Head of caudate nucleus (tissue), 42 donors: ENCODE data around the gene MED20.
"Not testable (repeated sequence)": the region's sequence is repeated elsewhere in the genome, so short reads cannot be mapped to it uniquely, and the experiment has no call there.

ENCODE experiments used
- DNase-seq, 42 donors: peaks; one replicate each; pipeline versions ENCODE4 v3.0.0 to v3.0.0-alpha.2; 2020 to 2021; ENCODE audit warnings: mixed read lengths in 7 of 42
- intact Hi-C: fragments of 100-400 bp; cut with DNase I; formaldehyde crosslinking; loops from one replicate; pipeline ENCODE4 v1.15.0; 2022

MED20 gene, protein sequence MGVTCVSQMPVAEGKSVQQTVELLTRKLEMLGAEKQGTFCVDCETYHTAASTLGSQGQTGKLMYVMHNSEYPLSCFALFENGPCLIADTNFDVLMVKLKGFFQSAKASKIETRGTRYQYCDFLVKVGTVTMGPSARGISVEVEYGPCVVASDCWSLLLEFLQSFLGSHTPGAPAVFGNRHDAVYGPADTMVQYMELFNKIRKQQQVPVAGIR

DNA sequence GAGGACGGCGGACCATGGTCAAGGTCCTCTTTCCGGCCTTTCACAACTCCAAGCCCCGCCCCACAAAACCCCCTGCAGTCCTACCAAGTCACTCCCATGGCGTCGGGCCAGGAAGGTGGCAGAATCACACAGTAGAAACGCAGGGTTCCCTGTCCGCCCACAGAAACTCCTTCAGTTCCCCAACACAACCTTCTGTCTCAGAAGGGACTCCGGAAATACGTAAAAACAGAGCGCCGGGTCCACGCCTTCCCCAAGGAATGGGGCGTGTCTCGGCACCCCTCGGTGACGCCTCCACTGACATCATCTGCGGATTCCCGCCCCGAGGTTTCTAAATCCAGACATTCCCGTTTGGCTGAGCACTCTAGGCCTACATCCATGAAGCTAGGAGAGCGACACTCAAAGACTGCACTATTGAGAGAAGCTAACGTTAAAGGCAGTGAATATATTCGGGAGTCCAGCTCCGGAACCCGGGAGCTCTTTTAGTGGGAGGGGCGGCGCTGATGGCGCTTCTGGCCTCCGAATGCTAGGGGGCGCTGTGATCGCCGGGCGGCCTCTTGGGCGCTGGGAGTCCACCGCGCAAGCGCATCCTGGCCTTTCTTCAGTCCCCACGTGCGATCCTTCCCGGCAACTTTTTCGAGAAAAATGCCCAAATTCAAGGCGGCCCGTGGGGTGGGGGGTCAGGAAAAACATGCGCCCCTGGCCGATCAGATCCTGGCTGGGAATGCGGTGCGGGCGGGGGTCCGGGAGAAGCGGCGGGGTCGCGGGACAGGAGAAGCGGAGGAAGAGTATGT, at the start of gene MED20, which contains the start of gene BYSL:
Gene MED20, minus strand, starts transcription at position 219 of the 791 bp plus-strand sequence. Its CDS starts 121 bp downstream, at position 98.
Gene BYSL, plus strand, starts transcription at position 579 of the 791 bp plus-strand sequence. Its CDS starts 64 bp downstream, at position 643.
- peak; percentile 92 to 99 (median 96) for DNase-seq
- intact Hi-C loops = loop anchor here (1.0 to 5.0 kb wide), 4 partner anchors 26 to 296 kb away; partner anchors contain the start of genes MRPS10, TAF8, TOMM6 and USP49

DNA sequence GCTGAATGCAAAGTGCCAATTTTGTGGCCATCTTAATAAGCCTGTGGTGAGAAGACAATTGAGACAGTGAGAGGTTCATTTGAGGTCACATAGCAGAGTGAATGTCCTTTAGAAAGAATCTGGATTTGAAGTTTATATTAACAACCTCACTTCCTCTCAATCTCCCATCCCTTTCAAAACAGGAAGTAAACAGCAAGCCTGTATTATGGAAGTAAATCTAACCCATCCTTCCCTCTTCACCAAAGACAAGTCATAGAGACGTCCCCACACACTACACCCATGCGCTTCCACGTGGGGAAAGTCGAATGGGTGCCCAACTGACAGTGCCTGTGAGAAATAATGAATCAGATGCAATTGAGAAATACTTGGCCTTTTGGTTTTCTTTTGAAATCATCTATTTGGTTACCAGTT, 49.5 kb upstream of the MED20 start:
- peak in 8 of 42 donors; percentile 3 to 45 (median 16) for DNase-seq
- intact Hi-C loops = no loop called here

DNA sequence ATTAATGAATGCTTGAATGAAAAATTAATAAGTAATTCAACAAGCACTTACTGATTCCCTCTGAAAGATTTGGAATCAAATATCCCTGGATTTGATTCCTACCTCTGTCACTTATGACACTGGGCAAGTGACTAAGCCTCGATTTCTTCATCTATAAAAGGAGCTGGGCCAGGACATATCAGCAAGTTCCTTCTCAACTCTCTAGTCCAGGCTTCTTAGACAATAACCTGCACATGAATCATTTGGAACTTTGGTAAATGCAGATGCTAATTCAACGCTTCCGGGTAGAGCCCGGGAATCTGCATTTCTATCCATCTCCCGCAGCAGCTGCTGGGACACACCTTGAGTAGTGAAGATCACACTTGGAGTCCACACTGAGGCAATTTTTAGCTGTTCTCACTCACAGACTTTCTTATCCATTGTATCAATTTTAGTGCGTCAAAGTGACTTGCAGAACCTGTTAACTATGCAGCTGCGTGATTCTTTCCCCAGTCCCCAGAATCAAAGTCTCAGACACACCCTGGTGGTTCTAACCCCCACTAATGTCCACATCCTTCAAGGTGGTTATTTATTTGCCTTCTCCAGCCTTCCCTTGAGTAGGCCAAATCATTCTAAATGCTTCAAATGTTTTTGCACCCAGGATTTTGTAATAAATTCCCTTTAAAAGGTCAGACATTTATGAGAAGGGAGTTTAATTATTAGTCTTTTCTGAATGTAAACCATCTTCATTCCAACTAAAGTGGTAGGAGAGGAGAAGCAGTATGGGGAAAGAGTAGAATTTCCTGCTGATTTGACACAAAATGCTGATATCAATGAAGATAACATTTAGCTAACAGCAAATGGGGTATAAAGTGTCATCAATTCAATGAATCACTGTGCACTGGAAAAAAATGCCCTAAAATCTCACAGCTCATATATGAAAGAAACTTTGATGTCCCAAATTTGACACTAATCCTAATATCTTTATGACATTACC, 46.7 kb upstream of the MED20 start:
- intact Hi-C loops = no loop called here
- no peak for DNase-seq

DNA sequence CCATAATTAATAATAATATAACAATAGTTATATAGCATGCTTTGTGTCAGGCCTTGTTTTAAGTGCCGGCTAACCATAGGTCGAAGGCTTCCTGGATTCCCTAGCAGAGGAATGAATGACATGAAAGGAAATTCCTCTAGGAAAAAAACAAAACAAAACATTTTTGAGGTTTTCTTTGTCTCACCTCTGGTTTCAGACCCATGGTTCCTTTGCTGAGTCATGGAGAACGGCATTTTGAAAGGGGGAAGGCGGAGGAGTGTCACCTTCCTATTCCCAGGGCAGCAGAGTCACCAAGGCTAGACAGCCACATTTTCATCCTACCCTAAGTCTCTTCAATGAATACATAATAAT, 46.0 kb upstream of the MED20 start:
- intact Hi-C loops = no loop called here

DNA sequence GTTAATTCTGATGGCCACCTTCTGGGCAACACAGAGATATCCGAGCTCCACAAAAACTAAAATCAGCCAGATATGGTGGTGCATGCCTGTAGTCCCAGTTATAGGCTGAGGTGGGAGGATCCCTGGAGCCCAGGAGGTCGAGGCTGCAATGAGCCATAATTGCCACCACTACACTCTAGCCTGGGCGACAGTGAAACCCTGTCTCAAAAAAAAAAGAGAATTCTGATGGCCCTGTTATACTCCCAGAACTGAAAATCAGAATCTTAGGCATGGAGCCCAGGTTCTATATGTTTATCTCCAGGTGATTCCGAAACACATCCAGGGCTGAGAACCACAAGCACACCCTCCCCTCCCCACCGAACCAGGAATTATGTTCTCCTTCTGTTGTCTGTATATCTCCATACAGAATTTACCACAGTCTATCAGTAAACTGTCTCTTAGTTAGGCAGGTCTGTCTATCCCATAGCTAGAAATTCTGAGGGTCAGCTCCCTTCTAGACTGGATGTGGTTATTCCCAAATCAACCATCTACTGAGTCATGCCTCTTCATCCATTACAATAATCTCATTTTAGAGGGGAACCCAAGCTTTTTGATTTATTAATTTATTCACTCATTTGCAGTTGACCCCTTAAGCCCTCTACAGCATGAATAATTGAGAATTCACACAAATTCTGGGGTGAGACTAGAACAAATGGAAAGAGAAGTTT, 45.4 kb upstream of the MED20 start:
- intact Hi-C loops = no loop called here
- no peak for DNase-seq

More for the DNA sequence above, 46.0 kb upstream of the MED20 start:
- no peak for DNase-seq

DNA sequence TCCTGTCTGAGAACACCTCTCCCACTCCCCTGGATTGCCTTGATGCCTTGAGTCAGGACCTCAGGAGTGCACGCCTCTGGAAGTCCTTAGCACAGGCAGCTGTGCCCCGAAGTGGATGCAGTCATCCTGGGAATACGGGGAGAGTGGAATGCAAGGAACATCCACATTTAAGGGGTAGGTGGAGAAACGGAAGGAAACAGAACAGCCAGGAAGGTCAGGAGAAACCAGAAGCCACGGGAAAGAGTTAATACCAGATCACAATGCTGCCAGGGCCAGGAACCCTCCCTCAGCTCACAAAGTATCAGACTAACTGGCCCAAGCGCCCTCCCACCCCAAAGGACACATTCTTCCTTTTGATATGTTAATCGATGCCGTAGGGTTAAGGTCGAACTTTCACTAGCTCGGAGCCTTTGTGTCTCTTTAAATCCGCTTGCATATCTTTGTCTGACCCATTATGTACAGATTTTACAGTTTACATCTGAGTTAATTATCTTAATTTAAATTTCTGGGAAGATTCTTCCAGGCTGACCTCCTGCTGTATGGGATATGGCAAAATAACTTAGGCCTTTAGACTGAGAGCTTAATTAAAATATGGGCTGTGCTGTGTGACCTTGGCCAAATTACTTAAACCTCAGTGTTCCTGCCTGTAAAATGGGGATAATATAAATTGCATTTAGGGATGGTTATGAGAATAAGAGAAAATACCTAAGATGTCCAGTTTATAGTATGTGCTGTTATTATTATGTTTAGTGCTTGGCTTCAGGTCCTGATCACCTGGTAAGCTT, 44.7 kb upstream of the MED20 start:
- DNase-seq = no peak
- intact Hi-C loops = no loop called here

DNA sequence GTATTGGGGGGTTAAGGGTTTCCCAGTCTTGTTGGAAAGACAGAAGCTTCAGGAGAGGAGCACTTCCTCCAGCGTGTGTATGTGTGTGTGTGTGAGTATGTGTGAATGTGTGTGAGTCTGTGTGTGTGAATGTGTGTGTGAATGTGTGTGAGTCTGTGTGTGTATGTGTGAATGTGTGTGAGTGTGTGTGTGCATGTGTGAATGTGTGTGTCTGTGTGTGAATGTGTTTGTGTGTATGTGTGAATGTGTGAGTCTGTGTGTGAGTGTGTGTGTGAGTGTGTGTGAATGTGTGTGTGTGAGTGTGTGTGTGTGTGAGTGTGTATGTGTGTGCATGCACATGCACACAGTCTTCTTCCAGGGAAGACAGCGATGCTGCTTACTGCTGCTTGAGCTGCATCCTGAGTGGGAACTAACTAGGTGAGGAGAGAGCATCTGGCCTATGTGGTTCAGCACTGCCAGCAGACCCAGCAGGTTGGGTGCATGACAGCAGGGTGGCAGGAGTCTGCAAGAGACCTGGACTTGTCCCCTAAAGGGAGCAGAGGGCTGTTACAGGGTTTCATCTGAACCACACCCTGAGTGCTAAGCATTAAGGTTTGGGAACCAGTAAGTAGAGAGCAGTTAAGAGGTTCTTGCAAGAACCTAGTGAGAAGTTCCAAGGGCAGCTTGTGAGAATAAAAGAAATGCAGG, 43.4 kb upstream of the MED20 start:
- intact Hi-C loops = no loop called here

DNA sequence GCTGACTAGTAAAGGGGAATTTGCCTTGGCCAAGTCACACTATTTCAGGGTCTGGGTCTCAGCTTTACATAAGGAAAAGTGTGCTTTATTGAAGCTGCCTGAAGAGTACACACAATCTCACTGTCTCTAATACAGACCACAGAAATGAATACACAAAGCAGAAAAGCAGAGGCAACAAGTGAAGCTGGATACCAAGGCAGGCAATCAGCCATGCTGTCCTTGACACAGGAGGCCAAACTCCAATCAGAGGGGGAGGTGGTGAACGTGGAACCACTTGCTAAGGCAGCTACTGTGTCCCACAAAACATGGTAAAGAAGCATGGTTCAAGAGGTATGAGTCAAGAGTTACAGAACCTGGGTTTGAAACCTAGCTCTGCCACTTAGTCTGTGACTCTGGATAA, 42.4 kb upstream of the MED20 start:
- no peak for DNase-seq
- intact Hi-C loops = no loop called here

More for the DNA sequence above, 43.4 kb upstream of the MED20 start:
- DNase-seq = no peak

DNA sequence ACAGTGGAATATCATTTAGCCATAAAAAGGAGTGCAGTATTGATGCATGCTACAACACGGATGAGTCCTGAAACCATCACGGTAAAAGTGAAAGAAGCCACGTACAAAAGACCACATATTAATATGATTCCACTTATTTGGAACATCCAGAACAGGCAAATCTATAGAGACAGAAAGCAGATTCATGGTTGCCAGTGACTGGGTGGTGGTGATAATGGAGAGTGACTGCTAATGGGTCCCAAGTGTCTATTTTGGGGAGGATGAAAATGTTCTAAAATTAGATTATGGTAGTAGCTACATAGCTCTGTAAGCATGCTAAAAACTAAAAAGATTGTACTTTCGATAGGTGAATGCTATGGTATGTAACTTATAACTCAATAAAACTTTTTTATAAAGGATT, 39.1 kb upstream of the MED20 start:
- no peak for DNase-seq
- intact Hi-C loops = no loop called here

DNA sequence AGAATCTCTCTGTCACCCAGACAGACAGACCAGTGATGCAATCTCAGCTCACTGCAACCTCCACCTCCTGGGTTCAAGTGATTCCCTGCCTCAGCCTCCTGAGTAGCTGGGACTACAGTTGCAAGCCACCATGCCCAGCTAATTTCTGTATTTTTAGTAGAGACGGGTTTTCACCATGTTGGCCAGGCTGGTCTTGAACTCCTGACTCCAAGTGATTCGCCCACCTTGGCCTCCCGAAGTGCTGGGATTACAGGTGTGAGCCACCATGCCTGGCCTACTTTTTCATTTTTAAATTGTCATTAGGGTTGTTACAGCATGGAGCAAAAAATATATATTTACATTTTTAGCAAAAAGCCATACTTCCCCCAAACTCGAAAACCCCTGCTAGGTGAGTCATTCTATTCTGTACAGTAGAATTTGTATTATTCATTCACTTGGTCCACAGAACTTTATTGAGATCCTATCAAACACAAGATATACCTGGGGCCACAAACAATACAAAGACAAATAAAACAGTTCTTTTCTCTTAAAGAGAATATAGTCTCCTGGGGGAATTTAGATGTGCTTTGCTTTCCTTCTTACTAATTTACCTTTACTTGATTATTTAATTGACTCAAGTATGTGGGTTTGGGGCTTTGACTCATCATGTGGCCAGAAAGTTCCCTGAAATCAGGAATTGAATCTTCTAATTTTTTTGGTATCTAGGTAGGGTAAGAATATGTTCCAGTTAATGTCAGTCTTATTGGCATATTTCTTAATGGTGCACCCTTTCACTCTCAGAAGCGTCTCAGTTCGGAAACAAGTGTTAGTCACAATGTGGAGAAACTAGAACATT, 37.3 kb upstream of the MED20 start:
- DNase-seq = no peak
- intact Hi-C loops = no loop called here

DNA sequence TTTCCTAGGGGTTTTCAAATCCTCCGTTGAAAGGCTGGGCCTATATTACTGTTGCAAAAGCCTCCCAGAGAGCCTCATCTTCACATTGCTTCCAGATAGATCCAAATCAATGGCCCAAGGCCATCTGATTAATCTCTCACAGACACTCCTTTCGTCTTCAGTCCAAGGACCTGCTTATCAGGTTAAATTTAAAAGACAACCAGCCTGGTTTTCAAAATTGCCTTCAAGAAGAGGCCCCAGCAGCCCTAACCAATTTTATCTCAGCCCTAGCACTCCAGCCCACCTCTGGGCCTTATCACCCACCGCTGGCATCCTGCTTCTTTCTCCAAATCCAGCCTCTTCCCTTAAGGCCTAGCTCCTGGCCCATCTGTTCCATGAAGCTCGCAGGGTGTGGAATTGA, 36.2 kb upstream of the MED20 start:
- intact Hi-C loops = no loop called here
- DNase-seq = no peak

DNA sequence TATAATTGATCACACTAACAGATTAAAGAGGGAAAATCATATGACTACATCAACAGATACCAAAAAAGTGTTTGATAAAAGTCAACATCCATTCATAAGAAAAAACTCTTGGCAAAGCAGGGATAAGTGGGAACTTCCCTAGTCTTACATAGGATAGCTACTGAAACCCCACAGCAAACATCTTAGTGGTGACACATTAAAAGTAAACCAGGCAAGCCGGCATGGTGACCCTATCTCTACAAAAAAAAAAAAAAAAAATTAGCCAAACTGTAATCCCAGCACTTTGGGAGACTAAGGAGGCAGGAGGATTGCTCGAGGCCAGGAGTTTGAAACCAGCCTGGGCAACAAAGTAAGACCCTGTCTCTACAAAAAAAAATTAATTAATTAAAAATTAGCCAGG, 34.5 kb upstream of the MED20 start:
- DNase-seq = no peak
- intact Hi-C loops = no loop called here

DNA sequence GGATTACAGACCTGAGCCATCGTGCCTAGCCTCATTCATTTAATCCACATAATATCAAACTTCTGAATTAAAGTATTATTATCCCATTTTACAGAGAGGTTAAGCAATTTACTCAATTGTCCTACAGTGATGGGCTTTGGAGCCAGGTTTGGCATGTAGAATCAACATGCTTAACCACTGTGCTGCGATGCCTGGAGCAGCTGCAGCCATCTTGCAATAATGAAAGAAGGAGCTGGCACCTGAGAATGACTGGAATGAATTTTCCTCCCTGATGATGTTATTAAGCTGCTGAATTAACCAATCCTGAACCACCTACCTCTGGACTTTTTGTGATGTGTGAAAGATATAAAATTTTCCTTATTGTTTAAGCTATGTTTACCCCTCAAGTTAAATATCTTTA, 33.7 kb upstream of the MED20 start:
- no peak for DNase-seq
- intact Hi-C loops = no loop called here

DNA sequence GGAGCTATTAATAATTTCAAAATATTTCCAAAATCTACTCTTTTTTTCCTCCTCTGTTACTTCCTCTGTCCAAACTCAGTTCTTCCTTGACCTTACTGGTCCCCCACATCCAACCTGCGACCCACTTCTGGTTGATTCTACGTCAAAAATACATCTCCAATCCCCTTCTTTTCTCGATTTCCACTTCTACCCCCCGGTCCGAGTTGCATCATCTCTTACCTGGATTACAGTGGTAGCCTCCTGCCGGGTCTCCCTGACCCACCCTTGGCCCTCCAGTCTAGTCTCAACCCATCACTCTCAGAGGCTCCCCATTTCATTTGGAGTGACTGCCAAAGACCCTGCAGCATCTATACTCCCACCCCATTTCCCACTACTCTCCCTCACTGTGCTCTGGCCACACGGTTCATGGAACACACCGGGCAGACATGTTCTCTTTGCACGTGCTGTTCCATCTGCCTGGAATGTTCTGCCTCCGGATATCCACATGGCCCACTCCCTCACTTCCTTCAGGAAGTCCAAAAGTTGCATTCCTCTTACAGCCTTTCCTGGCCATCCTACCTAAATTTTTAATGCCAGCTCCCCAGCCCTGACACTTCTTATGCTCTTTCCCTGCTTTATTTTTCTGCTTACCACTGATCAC, 26.8 kb upstream of the MED20 start:
- intact Hi-C loops = no loop called here

DNA sequence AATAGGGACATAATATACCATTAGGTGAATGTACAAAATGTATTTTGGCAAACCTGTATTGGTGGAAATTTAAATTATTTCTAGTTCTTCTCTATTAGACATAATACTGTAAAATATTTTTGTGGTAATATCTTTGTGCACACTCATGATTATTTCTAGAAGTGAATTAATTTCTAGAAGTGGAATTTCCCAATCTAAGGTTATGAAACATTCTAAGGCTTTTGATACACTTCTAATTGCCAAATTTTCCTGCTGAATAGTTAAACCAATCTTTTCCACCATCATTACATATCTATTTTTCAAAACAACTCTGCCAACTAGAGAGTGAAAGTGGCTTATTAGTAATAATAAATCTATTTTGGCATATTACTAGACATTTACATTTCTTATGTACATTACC, 22.5 kb upstream of the MED20 start:
- intact Hi-C loops = no loop called here
- no peak for DNase-seq

More for the DNA sequence above, 26.8 kb upstream of the MED20 start:
- DNase-seq = no peak

DNA sequence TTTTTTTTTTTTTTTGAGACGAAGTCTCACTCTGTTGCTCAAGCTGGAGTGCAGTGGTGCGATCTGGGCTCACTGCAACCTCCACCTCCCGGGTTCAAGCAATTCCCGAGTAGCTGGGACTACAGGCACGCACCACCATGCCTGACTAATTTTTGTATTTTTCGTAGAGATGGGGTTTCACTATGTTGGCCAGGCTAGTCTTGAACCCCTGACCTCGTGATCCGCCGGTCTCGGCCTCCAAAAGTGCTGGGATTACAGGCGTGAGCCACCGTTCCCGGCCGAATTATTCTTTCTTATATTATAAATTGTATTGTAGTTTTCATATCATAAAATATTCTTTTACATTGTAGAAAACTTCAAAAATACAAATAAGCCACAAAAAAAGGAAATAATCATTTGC, 21.9 kb upstream of the MED20 start:
- DNase-seq, intact Hi-C loops: not testable (repeated sequence)
